GM21717 (cell line): ENCODE measurements around the gene NFIL3.
A peak's percentile ranks its signal among the peaks of the same experiment; 100 is the strongest.
"Not testable (repeated sequence)": the region's sequence is repeated elsewhere in the genome, so short reads cannot be mapped to it uniquely, and the experiment has no call there.

Experiments
- ATAC-seq: cut with Tn5 transposase; IDR thresholded peaks from one replicate; pipeline ENCODE4 v1.9.1; 2021; ENCODE audit warnings: mild to moderate bottlenecking, moderate library complexity; ENCODE audit not compliant: unreplicated experiment

The NFIL3 gene, protein sequence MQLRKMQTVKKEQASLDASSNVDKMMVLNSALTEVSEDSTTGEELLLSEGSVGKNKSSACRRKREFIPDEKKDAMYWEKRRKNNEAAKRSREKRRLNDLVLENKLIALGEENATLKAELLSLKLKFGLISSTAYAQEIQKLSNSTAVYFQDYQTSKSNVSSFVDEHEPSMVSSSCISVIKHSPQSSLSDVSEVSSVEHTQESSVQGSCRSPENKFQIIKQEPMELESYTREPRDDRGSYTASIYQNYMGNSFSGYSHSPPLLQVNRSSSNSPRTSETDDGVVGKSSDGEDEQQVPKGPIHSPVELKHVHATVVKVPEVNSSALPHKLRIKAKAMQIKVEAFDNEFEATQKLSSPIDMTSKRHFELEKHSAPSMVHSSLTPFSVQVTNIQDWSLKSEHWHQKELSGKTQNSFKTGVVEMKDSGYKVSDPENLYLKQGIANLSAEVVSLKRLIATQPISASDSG

DNA sequence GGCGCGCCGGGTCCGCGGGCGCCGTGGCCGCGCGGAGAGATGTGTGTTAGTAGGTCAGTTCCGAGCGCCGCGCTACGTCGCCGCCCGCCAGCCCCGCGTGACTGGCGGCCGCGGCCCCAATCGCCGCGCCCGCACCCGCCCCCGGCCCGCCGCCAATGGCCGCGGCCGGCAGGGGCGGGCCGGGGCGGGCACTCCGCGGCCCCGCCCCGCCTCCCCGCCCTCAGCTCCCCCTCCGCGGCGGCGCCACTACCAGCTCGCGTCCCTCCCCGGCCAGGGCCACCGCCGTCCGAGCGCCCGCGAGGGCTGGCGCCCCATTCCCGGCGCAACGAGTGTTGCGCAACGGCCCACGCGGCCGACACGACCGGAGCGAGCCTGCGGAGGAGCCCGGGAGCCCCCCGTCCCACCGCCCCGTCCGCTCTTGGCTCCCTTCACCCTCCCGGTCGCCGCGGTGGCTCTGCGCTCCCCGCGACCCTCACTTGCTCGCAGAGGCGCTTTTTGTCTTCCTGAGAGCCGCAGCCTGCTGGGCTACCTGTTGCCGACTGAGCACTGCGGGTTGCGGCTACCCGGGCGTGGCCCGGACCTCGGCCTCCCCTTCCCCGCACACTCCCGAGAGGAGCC lies at the start of gene NFIL3:
Gene NFIL3 (minus strand): TSS at position 48 of the 618 bp plus-strand sequence. CDS start 13,098 bp downstream, outside the sequence.
- ATAC-seq = peak; percentile 84

DNA sequence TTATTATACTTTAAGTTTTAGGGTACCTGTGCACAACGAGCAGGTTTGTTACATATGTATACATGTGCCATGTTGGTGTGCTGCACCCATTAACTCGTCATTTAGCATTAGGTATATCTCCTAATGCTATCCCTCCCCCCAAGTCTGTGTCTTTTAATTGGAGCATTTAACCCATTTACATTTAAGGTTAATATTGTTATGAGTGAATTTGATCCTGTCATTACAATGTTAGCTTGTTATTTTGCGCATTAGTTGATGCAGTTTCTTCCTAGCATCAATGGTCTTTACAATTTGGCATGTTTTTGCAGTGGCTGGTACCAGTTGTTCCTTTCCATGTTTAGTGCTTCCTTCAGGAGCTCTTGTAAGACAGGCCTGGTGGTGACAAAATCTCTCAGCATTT lies 47.9 kb upstream of the NFIL3 start:
- not testable (repeated sequence) for ATAC-seq

DNA sequence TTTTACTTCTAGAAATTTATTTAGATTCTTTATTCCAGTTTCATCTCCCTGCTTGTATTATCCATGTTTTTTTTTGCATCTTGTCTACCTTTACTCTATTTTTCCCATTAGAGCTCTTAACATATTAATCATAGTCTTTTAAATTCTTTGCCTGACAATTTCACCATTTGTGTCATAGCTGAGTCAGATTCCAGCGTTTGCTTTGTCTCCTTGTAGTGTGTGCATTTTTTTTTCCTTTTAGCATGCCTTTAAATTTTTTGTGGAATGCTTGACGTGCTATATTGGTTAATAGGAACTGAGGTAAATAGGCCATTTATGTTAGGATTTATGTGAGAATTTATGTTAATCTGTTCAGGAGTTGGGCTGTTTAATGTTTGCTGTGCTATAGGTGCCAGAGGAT lies 41.8 kb upstream of the NFIL3 start:
- ATAC-seq = no peak

DNA sequence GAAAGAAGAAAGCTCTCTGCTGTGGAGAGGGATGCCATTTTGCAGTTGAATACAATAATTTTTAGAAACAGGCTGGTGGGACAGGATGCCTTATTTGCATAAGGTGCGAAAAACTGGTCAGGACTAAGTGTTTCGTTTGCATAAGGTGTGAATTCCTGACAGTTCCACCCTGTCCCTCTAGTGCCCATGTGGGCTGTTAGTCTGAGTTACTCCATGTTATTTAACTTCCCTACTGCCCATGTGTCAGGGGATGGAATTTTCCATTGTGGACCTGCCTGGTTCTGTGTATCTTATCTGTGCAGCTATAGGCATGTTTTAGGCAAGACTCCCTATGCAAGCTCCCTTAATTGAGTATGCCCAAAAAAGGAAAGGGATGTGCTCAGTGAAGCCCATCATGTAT lies 35.3 kb upstream of the NFIL3 start:
- ATAC-seq = no peak

DNA sequence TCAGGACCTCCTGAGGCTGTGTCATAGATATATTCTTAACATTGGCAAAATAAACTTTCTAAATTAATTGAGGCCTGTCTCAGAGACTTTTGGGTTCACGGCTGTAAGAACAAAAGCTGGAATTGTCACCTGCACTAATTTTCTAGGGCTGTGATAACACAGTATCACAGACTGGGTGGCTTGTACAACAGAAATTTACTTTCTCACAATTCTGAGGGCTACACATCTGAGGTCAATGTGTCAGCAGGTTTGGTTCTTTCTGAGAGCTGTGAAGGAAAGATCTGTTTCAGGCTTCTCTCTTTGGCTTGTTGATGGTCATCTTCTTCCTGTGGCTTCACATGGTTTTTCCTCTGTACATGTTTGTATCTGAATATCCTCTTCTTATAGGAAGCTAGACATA lies 29.2 kb upstream of the NFIL3 start:
- ATAC-seq = no peak

DNA sequence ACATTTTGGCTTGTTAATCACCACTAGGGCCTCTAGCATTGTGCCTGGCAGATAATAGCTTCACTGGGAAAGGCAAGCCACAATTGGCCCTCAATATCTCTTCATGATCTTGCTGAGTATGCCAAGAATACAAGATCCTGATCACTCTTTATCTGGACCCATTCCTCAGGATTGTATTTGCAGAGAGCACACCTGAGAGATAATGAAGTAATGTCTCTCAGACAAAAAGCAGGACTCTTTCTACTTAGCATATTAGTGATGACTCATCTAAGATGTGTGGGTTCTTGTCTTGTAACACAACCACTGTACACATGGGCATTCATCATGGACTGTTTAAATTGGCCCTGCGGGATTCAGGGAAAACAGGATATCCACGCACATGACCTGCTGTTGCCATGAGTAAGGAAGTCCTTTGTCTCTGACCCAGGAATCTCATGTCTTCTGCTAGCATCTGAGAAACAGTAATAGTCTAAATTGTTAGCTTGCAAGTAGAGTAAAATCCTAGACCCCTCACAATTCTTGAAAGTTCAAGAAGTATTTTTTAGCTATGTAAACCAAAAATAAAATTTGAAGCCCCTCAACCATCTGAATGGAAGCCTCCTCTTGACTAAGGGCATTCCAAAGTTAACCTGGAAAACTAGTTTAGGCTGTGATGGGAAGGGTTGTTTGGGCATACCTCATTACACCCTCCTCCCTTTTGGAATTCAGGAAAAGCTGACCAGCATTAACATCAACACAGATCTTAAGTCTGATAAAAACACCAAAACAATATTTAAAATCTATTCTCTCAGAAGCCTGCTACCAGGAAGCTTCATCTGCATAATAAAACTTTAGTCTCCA lies 28.0 kb upstream of the NFIL3 start:
- ATAC-seq = no peak

DNA sequence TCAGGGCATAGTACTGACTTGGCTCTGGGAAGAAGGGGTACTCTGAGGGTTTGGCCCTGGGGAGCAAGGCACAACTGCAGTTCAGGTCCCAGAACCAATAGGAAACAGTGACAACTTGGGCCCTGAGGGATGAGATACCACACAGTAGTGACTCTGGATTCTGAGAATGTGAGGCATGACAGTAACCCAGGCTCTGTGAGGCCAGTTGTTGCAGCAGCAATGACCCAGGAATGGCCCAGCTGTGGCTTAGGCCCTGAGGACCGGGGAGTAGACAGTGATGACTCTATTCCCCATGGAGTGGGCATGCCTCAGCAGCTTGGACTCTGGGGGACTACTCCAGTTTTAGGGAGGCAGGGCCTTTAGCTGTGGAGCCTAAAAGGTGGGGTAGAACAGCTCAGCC lies 21.5 kb upstream of the NFIL3 start:
- ATAC-seq = no peak

DNA sequence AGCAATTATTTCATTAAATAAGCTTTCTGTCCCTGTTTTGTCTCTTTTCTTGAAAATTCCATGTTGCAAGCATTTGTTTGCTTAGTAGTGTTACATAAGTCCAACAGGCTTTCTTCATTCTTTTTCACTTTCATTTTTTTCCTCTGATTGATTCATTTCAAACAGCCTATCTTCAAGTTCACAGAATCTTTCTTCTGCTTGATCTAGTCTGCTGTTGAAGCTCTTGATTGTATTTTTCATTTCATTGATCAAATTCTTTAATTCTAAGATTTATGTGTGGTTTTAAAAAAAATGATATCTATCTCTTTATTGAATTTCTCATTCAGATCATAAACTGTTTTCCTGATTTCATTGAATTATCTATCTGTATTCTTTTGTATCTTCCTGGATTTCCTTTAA lies 20.4 kb upstream of the NFIL3 start:
- no peak for ATAC-seq

DNA sequence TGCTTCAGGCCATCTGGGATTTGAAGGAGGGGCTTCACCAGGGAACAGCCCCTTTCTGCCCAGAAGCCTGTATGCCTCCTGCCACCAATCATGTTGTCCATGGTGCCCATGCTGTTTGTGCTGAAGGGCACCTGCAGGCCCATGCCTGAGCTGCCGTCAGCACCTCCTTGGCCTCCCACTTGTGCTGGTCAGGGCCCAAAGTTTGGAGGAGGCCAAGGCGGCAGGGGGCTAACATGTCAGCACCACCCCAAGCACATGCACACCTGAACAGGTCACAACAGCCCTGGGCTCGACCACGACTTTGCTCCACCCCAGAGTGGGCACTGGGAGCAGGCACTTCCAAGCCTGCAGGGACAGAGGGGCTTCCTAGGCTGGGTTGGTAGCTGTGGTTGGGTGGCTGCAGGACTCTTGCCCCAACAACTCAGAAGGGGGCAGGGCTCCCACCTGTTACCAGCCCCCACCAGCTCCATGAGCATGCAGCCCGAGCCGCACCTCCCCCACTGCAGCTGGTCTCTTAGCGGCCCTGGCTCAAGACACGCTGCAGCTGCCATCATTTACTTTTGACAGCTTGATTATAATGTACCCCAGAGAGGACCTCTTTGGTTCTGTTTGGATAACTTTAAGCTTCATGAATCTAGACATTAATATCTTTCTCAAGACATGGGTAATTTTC lies 19.8 kb upstream of the NFIL3 start:
- ATAC-seq = no peak

DNA sequence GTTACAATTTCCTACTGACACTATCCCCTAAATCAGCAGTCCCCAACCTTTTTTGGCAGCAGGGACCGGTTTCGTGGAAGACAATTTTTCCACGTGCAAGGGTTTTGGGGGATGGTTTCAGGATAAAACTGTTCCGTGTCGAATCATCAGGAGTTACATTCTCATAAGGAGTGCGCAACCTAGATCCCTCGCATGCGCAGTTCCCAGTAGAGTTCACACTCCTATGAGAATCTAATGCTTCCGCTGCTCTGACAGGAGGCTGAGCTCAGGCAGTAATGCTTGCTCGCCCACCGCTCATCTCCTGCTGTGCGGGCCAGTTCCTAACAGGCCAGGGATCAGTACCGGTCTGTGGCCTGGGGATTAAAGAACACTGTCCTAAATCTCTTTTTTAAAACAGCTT lies 13.2 kb upstream of the NFIL3 start:
- no peak for ATAC-seq

DNA sequence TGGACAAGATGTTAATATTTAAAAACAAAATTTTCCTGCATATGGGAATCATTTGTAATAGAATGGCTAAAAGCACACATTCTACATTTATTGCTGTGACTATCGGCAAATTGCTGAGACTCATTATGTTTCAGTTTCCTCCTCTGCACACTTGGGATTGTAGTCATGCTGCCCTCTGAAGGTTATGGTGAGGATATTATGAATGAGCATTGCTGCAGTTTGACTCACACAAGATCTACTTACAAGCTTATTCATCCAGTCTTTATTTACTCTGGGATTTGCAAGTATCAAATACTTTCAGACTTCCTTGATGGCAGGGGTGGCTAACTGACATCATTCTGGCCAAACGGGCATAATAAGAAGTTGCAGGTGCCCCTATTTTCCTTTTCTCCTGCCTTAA lies 9.5 kb upstream of the NFIL3 start:
- ATAC-seq = no peak

DNA sequence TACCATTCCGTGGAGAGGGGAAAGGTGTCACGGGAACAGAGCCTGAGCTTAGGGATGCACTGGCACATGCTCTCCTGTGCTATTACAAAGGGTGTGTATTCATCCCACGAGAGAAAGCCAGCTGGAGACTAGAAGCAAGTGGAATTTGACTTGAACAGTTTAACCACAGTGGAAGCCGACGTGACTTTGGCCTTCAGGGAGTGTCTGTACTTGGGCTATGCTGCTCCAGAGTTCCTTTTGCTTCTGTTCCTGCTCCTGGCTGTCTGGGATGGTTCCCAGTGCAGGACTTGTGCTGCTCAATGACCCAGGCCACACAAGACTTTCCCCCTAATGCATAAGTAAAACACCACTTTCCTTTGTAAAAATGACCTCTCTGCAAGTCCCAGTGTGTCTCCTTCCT lies 7.9 kb upstream of the NFIL3 start:
- ATAC-seq = no peak

DNA sequence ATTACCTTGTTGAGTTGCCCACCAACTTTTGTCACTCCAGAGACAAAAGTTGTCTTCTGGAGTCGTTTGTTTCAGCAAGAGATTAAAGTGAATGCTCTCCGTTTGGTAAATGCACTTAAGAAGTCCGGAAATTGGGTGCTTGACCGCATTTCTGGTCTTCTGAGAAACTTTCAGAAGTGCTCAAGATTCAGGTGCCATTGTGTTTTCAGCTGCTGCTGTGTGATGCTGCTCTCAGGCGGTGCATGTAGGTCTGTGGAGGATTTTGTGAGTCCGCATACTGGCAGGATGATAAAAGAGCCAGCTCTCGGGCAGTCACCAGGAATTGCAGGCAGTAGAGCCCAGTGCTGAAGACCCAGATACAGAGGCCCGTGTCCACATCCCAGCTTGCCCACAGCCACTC lies 5.9 kb upstream of the NFIL3 start:
- ATAC-seq = no peak

DNA sequence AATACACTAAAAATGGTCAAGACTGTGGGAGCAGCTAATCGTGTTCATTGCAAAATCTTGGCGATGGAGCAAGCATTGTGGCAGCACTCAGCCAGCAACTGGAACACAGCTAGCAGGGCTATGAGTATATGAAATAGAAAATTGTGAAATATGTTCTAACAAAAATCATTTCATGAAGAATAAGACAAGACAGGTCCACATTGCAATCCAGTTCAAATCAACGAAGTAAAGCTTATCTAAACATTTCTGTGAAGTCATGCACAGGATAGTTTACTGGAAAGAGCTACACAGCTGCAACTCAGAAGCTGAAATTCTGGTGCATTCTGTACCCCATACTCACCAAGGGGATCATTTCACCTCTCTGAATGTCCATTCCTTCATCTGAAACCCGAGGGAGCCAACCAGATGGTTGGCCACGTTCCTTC lies 5.3 kb upstream of the NFIL3 start:
- ATAC-seq = no peak

DNA sequence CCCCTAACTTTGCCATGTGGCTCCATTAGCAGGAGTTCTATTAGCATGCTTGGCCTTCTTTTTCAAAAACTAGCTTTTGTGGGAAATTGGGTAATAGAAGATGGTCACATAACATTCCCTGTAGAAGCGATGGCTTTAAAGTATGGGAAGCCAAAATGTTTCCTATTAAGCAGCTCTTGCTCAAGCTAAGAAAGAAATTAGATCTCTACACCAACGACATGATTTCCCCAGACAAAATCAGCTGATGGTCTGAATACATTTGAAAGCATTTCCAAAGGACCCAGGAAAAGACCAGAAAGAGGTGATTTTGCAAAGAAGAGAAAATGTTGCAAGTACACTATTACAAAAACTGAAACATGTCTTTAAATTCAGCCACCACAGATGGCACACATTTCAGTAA lies 4.8 kb upstream of the NFIL3 start:
- ATAC-seq = no peak

DNA sequence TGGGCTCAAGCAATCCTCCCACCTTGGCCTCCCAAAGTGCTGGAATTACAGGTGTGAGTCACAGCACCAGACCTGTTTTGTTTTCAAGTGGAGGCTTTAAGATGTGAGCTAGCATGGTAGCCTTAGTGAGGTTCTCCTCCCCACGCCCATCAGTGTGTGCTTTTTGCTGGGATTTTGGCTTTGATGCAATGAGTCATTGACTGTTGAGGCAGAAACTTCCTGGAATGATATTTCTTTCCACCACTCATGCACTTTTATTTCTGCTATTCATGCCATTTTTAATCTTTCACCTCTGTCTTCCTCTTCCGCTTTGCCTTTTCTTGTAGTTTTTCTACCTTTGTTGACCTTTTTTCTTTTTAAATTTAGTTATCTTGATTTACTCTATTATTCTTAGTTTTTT lies 4.2 kb upstream of the NFIL3 start:
- ATAC-seq = no peak

DNA sequence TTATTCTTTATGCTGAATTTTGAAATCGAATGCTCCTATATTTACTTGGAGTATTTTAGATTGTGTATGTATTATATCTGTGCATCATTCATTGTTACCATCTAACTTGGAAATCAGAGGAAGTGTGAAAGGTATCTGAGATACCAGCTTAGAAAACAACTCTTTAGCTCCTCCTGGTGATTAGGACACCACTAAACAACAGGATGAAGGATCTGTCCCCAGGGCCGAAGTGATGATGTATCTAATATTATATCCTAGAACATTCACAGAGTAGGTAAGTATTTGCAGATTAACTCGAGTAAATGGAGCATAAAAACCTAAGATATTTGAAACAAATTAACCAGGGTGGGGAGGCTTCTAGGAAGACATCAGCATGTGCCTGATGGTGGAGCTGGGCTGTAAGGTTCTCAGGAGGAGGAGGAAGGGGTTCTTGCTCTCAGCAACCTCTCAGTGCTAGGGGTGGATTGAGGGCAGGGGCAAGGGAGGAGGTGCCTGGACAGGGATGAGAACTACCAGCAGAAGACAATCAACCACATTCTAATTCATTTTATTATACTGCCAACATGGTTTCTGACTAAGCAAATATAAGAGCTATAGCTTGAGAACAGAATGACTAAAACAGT lies 2.6 kb upstream of the NFIL3 start:
- ATAC-seq = no peak

DNA sequence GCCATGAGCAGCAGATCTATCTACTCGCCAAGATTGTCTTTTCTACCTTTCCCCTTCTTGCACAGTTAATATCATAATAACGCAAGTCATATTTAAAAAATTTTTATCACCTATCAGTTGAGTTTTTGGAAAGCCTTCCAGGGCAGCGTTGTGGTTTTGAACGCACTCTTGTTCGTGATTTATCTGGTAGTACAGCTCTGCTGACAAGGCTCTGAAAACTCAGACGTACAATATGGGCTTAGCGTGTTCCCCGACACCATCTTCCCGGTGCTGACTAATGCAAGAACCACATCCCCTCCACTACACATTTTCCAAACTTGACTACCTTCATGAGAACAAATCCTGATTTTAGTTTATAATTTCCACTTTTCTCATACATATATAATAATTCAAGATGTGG lies 1.6 kb upstream of the NFIL3 start:
- ATAC-seq = no peak

DNA sequence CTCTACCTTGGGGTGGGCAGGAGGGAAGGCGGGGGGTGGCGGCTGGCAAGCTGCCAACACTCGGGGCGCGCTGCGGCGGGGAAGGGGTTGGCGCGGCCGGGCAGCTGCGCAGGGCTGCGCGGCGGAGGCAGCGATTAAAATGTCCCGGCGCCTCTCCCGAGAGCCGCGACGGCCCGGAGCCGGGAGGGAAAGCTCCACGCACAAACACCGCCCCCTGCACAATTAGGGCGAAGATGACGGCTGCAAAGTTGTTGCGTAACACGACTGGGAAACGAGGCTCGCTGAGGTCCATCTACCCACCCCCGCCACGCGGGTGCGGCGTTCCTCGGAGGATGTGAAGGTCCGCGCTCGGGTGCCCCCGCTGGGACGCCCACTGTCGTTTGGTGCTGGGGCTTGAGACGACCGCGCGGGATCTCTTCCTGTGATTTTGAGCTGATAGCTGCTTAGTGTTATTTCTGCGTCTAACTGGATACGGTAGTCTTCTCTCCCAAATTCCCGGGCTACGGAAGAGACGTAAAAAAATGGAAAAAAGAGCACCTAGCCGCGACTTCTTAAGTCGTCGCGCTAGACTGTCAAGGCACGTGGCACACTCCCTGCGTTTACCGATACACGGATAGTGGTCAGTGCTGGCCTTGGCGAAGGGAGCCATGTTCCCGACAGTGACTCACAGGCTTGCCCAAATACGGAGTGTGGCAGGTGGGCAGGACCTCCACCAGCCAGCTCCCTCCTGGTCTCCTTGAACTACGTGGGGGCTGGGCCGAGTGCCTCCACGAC lies 958 bp upstream of the NFIL3 start:
- peak; percentile 23 for ATAC-seq
